ENCODE measurements around the gene SERPINE1. TPM values are rescaled to one million over a fixed set of nuclear protein-coding genes. Genes with fewer than 3 reads are reported as not detected.
"Not testable (repeated sequence)": the region's sequence is repeated elsewhere in the genome, so short reads cannot be mapped to it uniquely, and the experiment has no call there.

Gene SERPINE1
- total RNA-seq, 1 donor from 2014 or later = 4.3 TPM

DNA sequence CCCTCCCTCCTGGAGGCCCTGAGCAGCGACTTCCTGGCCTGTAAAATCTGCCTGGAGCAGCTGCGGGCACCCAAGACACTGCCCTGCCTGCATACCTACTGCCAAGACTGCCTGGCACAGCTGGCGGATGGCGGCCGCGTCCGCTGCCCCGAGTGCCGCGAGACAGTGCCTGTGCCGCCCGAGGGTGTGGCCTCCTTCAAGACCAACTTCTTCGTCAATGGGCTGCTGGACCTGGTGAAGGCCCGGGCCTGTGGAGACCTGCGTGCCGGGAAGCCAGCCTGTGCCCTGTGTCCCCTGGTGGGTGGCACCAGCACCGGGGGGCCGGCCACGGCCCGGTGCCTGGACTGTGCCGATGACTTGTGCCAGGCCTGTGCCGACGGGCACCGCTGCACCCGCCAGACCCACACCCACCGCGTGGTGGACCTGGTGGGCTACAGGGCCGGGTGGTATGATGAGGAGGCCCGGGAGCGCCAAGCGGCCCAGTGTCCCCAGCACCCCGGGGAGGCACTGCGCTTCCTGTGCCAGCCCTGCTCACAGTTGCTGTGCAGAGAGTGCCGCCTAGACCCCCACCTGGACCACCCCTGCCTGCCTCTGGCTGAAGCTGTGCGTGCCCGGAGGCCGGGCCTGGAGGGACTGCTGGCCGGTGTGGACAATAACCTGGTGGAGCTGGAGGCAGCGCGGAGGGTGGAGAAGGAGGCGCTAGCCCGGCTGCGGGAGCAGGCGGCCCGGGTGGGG lies 39.4 kb upstream of the SERPINE1 start:
- H3K36me3 ChIP-seq = peaks cover 40% of the 10 kb centered on the region
- no peak overlapping the region for H3K4me3 ChIP-seq
- intact Hi-C loops (cut with micrococcal nuclease) = no loop called here
- TF ChIP-seq, protein P1, sequence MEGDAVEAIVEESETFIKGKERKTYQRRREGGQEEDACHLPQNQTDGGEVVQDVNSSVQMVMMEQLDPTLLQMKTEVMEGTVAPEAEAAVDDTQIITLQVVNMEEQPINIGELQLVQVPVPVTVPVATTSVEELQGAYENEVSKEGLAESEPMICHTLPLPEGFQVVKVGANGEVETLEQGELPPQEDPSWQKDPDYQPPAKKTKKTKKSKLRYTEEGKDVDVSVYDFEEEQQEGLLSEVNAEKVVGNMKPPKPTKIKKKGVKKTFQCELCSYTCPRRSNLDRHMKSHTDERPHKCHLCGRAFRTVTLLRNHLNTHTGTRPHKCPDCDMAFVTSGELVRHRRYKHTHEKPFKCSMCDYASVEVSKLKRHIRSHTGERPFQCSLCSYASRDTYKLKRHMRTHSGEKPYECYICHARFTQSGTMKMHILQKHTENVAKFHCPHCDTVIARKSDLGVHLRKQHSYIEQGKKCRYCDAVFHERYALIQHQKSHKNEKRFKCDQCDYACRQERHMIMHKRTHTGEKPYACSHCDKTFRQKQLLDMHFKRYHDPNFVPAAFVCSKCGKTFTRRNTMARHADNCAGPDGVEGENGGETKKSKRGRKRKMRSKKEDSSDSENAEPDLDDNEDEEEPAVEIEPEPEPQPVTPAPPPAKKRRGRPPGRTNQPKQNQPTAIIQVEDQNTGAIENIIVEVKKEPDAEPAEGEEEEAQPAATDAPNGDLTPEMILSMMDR (IDR thresholded peaks at IDR 0.05; ENCODE audit: borderline replicate concordance) = no peak
- H3K27me3 ChIP-seq (ENCODE audit: low read depth) = no peaks in the 10 kb centered on the region
- H3K27ac ChIP-seq (replicated peaks) = peak overlapping the region; percentile 97
- no peak for DNase-seq
- peaks cover 50% of the 10 kb centered on the region for H3K4me1 ChIP-seq
- H3K9me3 ChIP-seq (replicated peaks) = no peaks in the 10 kb centered on the region

DNA sequence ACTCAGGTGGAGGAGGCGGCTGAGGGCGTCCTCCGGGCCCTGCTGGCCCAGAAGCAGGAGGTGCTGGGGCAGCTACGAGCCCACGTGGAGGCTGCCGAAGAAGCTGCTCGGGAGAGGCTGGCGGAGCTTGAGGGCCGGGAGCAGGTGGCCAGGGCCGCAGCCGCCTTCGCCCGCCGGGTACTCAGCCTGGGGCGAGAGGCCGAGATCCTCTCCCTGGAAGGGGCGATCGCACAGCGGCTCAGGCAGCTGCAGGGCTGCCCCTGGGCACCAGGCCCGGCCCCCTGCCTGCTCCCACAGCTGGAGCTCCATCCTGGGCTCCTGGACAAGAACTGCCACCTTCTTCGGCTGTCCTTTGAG lies 38.9 kb upstream of the SERPINE1 start:
- DNase-seq = no peak
- intact Hi-C loops (cut with micrococcal nuclease) = no loop called here
- peaks cover 40% of the 10 kb centered on the region for H3K36me3 ChIP-seq
- peaks cover 50% of the 10 kb centered on the region for H3K4me1 ChIP-seq
- H3K4me3 ChIP-seq = no peak overlapping the region
- no peak overlapping the region for H3K27ac ChIP-seq (replicated peaks)
- H3K27me3 ChIP-seq (ENCODE audit: low read depth) = no peaks in the 10 kb centered on the region
- TF ChIP-seq, protein P1 (IDR thresholded peaks at IDR 0.05; ENCODE audit: borderline replicate concordance) = no peak
- no peaks in the 10 kb centered on the region for H3K9me3 ChIP-seq (replicated peaks)

DNA sequence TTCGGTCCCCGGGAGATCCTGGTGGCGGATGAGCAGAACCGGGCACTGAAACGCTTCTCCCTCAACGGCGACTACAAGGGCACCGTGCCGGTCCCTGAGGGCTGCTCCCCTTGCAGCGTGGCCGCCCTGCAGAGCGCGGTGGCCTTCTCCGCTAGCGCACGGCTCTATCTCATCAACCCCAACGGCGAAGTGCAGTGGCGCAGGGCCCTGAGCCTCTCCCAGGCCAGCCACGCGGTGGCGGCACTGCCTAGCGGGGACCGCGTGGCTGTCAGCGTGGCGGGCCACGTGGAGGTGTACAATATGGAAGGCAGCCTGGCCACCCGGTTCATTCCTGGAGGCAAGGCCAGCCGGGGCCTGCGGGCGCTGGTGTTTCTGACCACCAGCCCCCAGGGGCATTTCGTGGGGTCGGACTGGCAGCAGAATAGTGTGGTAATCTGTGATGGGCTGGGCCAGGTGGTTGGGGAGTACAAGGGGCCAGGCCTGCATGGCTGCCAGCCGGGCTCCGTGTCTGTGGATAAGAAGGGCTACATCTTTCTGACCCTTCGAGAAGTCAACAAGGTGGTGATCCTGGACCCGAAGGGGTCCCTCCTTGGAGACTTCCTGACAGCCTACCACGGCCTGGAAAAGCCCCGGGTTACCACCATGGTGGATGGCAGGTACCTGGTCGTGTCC lies 37.9 kb upstream of the SERPINE1 start:
- Histone ChIP-seq H3K27ac (replicated peaks) (no peak overlapping the region), H3K9me3 (replicated peaks) (no peaks in the 10 kb centered on the region), H3K4me1 (peaks cover 56% of the 10 kb centered on the region), H3K36me3 (peaks cover 40% of the 10 kb centered on the region), H3K4me3 (no peak overlapping the region), H3K27me3 (ENCODE audit: low read depth) (no peaks in the 10 kb centered on the region)
- TF ChIP-seq, protein P1 (IDR thresholded peaks at IDR 0.05; ENCODE audit: borderline replicate concordance) = no peak
- no peak for DNase-seq
- intact Hi-C loops (cut with micrococcal nuclease) = no loop called here

DNA sequence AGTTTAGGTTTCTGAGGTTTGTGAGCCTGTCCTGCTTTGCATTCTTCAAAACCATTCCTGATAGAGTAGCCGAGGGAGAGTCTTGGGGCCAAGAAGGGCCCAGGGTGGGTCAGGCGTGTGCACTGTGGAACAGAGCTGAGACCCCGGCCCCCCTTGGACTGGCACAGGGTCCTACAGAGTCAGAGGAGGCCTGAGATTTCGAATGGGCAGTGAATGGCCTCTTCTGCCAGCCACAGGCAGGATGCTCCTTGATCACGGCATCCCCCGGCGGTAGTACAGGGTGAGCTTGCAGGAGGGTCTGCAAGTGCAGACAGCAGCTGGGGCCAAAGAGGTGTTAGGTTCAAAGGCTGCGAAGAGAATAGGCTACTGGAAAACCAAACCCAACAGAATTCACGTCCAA lies 37.0 kb upstream of the SERPINE1 start:
- no peak overlapping the region for H3K27ac ChIP-seq (replicated peaks)
- H3K4me1 ChIP-seq = peaks cover 62% of the 10 kb centered on the region
- DNase-seq = no peak
- H3K36me3 ChIP-seq = peaks cover 40% of the 10 kb centered on the region
- H3K4me3 ChIP-seq = no peak overlapping the region
- H3K27me3 ChIP-seq (ENCODE audit: low read depth) = no peaks in the 10 kb centered on the region
- TF ChIP-seq, protein P1 (IDR thresholded peaks at IDR 0.05; ENCODE audit: borderline replicate concordance) = no peak
- intact Hi-C loops (cut with micrococcal nuclease) = no loop called here
- no peaks in the 10 kb centered on the region for H3K9me3 ChIP-seq (replicated peaks)

DNA sequence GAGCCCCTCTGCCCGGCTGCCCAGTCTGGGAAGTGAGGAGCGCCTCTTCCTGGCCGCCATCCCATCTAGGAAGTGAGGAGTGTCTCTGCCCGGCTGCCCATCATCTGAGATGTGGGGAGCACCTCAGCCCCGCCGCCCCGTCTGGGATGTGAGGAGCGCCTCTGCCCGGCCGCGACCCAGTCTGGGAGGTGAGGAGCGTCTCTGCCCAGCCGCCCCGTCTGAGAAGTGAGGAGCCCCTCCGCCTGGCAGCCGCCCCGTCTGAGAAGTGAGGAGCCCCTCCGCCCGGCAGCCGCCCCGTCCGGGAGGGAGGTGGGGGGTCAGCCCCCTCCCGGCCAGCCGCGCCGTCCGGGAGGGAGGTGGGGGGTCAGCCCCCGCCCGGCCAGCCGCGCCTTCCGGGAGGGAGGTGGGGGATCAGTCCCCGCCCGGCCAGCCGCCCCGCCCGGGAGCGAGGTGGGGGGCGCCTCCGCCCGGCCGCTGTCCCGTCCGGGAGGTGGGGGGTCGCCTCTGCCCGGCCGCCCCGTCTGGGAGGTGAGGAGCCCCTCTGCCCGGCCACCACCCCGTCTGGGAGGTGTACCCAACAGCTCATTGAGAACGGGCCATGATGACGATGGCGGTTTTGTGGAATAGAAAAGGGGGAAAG lies 34.5 kb upstream of the SERPINE1 start:
- H3K4me3 ChIP-seq; H3K9me3 ChIP-seq (replicated peaks); intact Hi-C loops (cut with micrococcal nuclease); DNase-seq; H3K27me3 ChIP-seq (ENCODE audit: low read depth); H3K27ac ChIP-seq (replicated peaks): not testable (repeated sequence)
- Histone ChIP-seq H3K36me3 (peaks cover 36% of the 10 kb centered on the region), H3K4me1 (peaks cover 41% of the 10 kb centered on the region)

DNA sequence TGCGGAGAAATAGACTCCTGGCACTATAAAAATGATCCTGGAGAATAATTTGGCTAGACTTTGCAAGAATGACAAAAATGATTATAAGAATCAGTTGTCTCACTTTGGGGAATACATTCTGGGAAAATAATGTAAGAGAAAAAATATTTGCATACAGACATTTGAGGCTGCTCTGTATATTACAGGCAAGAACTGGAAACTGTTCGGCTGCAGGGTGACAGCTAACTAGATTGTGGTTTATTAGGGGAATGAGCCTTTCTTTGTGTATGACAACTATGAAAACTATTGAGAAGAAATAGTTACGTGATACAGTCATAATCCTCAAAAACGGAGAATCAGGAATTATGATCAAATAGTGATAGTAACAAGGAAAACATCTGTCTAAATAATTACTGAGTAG lies 33.0 kb upstream of the SERPINE1 start:
- Histone ChIP-seq H3K9me3 (replicated peaks) (no peaks in the 10 kb centered on the region), H3K4me3 (no peak overlapping the region), H3K27ac (replicated peaks) (no peak overlapping the region), H3K4me1 (peaks cover 25% of the 10 kb centered on the region), H3K27me3 (ENCODE audit: low read depth) (no peaks in the 10 kb centered on the region), H3K36me3 (peaks cover 20% of the 10 kb centered on the region)
- TF ChIP-seq, protein P1 (IDR thresholded peaks at IDR 0.05; ENCODE audit: borderline replicate concordance) = no peak
- intact Hi-C loops (cut with micrococcal nuclease) = no loop called here
- DNase-seq = no peak
